Measurements from ENCODE around the gene TM9SF2.
"Not testable (repeated sequence)": the region's sequence is repeated elsewhere in the genome, so short reads cannot be mapped to it uniquely, and the experiment has no call there.

GRCh38 chr13:99460802-99461201, 40.5 kb upstream of the TM9SF2 start:
- not testable (repeated sequence) for TF ChIP-seq CTCF (conservative IDR thresholded peaks at IDR 0.05; ENCODE audit: low read depth, low read length); MXI1 (IDR thresholded peaks at IDR 0.05; ENCODE audit: borderline replicate concordance, low read depth, low read length); USF2 (IDR thresholded peaks at IDR 0.05; ENCODE audit: low read depth, low read length); POLR2A (IDR thresholded peaks at IDR 0.05; ENCODE audit: low read depth, low read length); CHD1 (IDR thresholded peaks at IDR 0.05; ENCODE audit: low read depth, low read length); CEBPB (IDR thresholded peaks at IDR 0.05; ENCODE audit: low read depth, low read length); NFE2L2 (IDR thresholded peaks at IDR 0.05; ENCODE audit: low read depth, low read length)
